DMS79 treated with DMSO at 0.1 percent for 48 hours (cell line): ENCODE data around the gene GAL3ST3.
"Not testable (repeated sequence)": the region's sequence is repeated elsewhere in the genome, so short reads cannot be mapped to it uniquely, and the experiment has no call there.

Experiments
- DNase-seq: peaks from one replicate; lab custom pipeline; 2025; lab: John Stamatoyannopoulos, UW

Gene GAL3ST3

GRCh38 chr11:66044757-66045156 is 4.2 kb downstream of the GAL3ST3 start:
- no peak for DNase-seq

- DNase-seq: no peak
These were observed 5.7 kb downstream of the GAL3ST3 start for GRCh38 chr11:66042996-66043906.

GRCh38 chr11:66042227-66042995 is 6.5 kb downstream of the GAL3ST3 start:
- DNase-seq: no peak

GRCh38 chr11:66039765-66040164 is 9.2 kb downstream of the GAL3ST3 start:
- DNase-seq: no peak

GRCh38 chr11:66037327-66037726 is 11.6 kb downstream of the GAL3ST3 start:
- no peak for DNase-seq

GRCh38 chr11:66036334-66036710 is 12.6 kb downstream of the GAL3ST3 start:
- DNase-seq: no peak

- DNase-seq: peak; percentile 34
These were observed 13.2 kb downstream of the GAL3ST3 start for GRCh38 chr11:66035653-66036333.

GRCh38 chr11:66032957-66033735 is 15.8 kb downstream of the GAL3ST3 start:
- DNase-seq: no peak

- DNase-seq: no peak
These were observed 22.9 kb downstream of the GAL3ST3 start, which contains the start of gene CATSPER1 for GRCh38 chr11:66026017-66026529. TSS of gene CATSPER1 (minus strand) at chr11:66026479. CDS start at chr11:66026379, 100 bp downstream.

GRCh38 chr11:66023186-66023440 is 25.8 kb downstream of the GAL3ST3 start:
- not testable (repeated sequence) for DNase-seq

GRCh38 chr11:66022401-66023185 is 26.4 kb downstream of the GAL3ST3 start:
- peak; percentile 68 for DNase-seq

- DNase-seq: no peak
These were observed 28.2 kb downstream of the GAL3ST3 start for GRCh38 chr11:66020618-66021357.

GRCh38 chr11:66020212-66020611 is 28.7 kb downstream of the GAL3ST3 start:
- no peak for DNase-seq

- no peak for DNase-seq
These were observed 31.6 kb downstream of the GAL3ST3 start for GRCh38 chr11:66017321-66017720.

GRCh38 chr11:66016793-66017177 is 32.2 kb downstream of the GAL3ST3 start:
- no peak for DNase-seq

GRCh38 chr11:66015936-66016792 is 32.8 kb downstream of the GAL3ST3 start:
- DNase-seq: no peak

GRCh38 chr11:66015454-66015881 is 33.5 kb downstream of the GAL3ST3 start:
- DNase-seq: no peak

- DNase-seq: no peak
These were observed 34.0 kb downstream of the GAL3ST3 start for GRCh38 chr11:66014804-66015453.

GRCh38 chr11:66013762-66014100 is 35.2 kb downstream of the GAL3ST3 start:
- no peak for DNase-seq
